Activated naive CD4-positive, alpha-beta T cell treated with Interleukin-2 at 50 U/mL for 16 hours (primary cell): Measurements from ENCODE around the gene CD200R1.

Experiments
- DNase-seq: peaks from one replicate; pipeline ENCODE4 v3.0.0-alpha.2; 2020

CD200R1 gene, protein sequence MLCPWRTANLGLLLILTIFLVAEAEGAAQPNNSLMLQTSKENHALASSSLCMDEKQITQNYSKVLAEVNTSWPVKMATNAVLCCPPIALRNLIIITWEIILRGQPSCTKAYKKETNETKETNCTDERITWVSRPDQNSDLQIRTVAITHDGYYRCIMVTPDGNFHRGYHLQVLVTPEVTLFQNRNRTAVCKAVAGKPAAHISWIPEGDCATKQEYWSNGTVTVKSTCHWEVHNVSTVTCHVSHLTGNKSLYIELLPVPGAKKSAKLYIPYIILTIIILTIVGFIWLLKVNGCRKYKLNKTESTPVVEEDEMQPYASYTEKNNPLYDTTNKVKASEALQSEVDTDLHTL

DNA sequence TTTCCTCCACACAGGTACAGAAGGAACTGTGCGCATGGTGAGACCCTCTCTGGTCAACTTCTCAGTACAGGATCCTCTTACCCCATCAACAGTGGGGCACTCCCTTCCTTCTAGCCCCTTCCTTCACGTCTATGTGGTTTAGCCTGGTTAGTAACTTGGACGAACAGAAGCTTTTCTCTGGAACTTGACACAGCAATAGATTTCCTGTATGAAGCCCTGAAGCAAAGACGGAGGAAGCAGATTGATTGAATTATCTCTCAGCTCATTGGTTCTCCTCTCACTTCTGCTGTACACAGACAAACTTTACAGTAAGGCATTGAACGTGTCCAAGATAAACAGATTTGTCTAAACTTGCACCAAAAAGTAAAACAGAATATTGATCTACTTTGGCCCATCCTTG lies at the start of gene CD200R1:
Gene CD200R1, minus strand, starts transcription at position 210 of the 400 bp plus-strand sequence. CDS start 246 bp downstream, outside the sequence.
- peak; percentile 12 for DNase-seq

DNA sequence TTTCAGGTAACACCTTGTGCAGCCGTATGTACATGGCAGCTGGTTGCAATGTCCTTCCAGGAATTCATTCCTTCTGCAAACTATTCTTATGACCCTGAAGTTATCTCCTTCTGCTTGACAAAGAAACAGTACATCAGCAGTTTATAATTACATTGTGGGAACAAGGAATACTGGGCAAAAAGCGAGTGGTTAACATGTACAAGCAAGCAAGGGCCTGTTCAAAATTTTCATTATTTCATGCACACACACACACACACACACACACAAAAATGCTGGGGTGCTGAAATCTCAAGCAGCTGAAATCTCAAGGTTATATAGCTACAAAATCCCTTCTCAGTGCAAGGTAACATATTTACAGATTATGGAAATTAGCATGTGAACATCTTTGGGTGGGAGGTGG lies 46.6 kb upstream of the CD200R1 start:
- DNase-seq = no peak

DNA sequence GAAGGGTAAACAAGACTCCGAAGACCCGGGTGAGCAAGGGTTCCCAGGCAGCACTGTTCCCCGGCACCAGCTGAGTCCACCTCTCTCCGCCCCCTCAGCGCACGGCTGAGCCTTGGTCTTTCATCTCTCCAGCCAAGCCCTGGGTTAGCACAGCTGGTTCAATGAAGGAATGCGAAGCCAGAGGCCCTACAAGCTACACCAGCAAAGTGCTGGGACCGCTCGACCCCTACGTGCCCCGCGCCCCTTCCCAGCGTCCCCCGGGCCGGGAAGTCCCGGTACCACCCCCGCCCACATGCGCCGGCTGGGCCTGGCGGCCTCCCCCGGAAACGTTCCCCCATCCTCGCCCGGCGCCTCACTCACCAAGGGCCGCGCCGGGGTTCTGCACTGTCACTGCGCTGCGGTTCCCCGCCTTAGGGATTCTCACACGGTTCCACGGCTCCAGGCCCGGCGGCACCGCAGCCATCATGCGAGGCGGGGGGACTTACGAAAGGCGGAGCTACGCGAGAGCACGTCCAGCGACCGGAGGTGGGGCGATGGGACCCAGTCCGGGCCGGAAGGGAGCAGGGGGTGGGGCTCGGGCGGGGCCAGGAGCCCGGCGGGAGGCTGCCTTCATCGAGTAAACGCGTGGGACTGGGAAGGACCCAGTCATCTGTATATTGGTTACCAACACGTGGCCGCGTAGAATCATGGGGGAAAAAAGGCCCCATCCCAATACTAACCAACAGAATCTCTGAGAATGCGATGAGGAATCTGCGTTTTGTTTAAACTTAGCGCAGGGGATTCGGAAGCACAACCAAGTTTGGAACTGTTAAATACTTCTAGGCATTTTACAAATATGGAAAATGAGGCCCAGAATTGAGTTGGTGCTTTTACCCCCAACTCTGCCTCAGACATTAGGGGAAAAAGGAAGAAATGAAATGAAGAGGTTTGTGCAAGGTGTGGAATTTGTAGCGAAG lies 44.6 kb upstream of the CD200R1 start:
- peak; percentile 89 for DNase-seq

DNA sequence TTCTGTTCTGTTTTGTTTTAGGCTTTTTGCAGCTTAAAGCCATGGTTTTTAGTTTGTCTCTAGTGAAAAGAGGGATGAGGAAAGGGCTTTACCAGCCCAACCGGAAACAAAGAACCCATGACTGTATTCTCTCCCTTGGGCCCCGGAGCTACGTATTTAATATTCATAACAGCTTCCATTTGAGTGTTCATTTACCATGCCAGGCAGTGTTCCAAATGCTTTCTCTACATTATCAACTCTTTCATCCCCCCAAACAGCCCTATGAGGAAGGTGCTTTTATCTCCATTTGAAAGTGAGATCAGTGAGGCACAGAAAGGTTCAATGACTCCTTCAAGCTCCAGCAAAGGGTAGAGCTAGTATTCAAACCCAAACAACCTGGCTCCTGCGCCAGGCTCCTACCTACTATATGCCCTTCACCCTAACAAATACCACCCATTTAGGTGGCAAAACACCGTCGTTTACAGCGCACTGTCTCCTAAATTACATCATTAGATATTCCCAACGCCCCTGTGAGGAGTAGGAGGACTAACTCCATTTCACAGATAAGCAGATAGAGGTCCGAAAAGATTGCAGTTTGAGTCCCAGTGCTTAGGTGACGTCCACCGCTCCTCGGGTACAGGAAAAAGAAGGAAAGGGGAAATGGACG lies 43.8 kb upstream of the CD200R1 start:
- DNase-seq = peak; percentile 7

DNA sequence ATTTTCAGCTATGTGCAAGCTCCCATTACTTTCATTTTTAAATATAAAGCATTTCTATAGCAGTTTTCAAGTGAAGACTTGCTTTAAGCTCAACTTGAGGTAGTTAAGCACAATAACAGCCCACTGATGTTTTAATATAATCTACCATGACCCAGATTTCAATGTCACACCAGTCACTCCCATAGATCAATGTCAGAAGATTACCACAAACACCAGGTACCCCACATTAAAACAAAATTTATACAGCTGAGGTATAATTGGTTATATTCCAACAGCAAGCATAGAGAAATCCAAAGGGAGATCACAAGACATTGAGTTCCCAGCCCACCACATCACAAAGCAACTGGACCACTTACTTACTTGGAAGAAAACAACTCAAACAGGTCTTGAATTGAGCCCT lies 38.7 kb upstream of the CD200R1 start:
- no peak for DNase-seq

DNA sequence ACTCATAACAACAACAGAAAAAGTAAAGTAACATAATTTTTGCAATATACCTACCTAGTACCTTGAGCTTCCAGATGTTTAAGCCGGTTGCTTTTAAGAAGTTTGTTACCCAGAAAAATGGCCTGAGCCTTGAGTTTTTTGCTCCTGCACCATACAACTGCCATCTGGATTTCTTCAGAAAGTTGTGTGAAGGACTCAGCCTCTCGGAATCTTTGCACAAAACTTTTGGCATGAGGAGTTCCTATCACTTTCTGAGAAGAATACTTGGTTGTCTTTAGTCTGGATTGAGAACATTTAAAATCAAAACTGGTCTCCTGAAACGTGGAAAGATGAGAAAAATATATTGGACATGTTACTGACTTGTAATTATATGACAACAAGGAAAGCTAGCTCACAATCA lies 33.2 kb upstream of the CD200R1 start:
- DNase-seq = no peak

DNA sequence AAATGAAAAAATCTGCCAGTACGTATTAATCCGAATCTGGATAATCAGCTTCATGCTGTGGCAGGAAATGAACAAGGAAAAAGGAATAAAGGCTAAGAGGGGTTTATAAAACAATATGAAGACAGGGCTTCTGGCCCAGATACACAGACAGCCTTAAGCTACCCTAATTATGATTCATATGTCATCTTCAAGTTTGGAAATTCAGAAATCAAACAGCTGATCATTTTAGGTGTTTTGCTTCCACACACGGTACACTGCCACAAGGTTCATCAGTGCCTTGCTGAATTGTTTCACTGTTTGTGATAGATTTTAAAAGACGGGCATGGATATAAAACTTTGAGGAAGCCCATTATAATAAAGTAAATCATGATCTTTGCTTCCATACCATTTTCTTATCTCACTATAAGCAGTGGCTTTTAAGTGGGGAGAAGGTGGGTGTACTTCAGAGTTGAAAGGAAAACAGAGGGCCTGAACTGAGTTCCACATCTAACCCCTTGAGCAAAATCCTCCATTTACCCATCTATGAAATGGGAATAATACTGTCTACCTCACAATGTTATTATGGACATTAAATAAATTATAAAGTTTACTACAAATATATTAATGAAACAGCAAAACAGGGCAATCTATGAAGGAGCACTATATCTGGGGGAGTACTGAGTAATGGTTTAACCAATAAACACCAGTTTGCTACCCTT lies 31.6 kb upstream of the CD200R1 start:
- no peak for DNase-seq

DNA sequence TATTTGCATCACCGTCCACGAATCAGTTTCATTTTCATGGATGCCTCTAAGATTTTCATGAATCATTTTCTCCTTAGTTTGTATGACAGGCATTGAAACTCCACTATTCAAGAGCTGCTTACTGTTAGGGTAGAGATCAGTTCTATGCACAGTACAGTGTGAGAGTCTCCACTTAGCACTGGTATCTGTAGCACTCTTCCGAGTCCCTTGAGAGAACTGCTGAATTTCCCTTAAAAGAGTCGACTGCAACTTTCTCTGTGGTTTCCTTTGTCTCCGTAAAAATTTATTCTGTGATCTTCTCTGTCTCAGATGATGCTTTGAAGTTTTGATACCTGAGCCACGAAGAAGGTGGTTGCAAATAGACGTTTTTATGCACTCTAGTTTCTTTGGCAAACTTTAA lies 30.7 kb upstream of the CD200R1 start:
- no peak for DNase-seq

DNA sequence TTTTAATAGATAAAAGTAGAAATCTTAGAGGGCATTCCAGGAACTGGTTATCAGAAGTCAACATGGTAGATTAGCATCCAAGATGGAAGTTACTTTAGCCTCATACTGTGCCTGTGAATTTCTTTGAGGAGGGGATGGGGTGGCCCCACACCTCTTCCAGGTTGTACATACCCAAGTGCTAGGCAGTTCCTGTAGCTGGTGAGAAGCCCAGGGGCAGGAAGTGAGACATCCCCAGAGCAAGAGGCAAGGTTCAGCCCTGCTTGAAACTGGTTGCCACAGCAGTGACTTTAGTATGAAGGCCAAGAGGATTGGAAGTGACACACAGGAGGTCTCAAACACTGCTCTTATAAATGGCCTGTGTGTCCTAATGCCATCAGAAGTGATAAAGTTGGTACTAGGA lies 27.8 kb upstream of the CD200R1 start:
- peak; percentile 33 for DNase-seq

DNA sequence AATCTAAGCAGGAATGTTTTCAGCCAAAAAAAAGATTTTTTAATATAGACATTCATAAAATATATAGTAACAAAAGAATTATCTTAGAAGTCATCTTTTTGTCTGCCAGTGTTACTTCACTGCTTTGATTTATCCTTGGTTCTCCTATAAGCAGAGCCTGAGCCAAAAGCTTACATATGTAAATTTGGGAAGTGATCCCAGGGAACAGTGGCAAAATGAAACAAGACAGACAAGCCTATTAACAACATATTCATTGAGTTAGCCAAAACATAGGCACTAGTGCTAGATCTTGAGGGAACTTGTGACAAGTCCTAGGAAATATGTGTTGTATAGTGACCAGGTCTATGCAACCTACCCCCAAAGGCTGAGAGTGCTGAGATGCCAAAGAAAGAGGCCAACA lies 27.1 kb upstream of the CD200R1 start:
- DNase-seq = no peak

DNA sequence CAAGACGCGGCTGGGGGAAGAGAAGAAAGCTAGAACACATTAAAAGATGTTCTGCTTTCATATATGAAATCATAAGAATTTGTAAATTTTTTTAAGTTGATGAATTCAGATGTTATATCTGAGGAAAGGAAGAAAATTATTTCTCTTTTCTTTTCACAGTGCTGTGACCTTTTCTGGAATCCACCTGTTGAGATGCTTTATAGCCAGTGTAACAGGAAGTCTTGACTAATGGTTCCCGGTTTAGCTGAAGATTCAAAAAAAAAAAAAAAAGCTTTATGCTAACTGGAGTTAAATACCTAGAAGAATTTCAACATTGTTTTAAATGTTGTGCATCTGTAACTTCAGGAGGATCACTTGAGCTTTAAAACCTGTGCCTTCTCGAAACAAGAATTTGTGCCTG lies 25.8 kb upstream of the CD200R1 start:
- no peak for DNase-seq

DNA sequence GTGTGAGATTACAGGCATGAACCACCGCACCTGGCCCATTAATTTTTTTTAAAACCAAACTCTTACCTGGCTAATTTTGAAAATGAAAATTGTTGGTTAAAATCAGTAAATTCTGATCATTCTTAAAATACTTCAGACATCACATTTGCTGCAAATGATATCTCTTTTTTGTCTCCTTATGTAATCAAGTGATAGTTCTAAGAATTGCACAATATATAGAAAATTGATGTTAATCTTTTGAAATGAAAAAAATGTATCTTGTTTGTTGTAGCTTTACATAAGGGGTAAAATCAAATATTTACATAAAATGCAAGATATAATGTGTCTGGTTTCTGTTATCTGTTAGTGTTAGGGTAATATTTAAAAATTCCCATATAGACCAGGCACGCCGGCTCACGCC lies 20.9 kb upstream of the CD200R1 start:
- no peak for DNase-seq

DNA sequence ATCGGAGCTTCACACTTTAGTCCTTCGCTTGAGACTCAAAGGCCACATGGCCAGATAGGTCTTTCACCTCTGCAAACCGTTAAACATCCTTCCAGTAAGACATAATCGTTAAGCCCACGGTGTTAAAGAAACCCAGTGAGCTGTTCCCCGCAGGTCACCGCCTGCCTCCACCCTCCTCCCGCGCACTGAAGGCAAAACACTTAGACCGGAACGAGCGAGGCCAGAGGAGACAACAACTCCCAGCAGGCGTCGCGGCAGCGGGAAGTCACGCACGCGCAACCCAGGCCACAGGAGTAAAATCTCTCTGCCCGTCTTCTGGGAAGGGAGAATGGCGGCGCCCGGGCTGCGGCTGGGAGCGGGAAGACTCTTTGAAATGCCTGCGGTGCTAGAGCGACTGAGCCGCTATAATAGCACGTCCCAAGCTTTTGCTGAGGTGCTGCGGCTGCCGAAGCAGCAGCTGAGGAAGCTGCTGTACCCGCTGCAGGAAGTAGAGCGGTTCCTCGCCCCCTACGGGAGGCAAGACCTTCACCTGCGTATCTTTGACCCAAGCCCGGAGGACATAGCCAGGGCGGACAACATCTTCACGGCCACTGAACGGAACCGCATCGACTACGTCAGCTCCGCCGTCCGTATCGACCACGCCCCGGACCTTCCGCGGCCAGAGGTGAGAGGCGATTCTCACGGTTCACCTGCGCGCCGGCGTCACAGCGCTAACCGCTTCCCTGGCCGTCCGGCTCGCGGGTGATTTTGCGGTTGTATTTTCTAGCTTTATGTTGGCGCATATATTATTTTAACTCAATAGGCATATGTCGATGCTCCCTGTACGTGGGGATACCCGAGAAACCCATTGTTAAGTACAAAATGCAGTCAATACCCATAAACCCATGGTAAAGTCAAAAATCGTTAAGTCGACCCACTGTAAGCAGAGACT lies 16.0 kb upstream of the CD200R1 start, which contains the start of gene GTPBP8:
Gene GTPBP8, plus strand, starts transcription at position 313 of the 931 bp plus-strand sequence. Its CDS starts 16 bp downstream, at position 329.
- peak; percentile 89 for DNase-seq

DNA sequence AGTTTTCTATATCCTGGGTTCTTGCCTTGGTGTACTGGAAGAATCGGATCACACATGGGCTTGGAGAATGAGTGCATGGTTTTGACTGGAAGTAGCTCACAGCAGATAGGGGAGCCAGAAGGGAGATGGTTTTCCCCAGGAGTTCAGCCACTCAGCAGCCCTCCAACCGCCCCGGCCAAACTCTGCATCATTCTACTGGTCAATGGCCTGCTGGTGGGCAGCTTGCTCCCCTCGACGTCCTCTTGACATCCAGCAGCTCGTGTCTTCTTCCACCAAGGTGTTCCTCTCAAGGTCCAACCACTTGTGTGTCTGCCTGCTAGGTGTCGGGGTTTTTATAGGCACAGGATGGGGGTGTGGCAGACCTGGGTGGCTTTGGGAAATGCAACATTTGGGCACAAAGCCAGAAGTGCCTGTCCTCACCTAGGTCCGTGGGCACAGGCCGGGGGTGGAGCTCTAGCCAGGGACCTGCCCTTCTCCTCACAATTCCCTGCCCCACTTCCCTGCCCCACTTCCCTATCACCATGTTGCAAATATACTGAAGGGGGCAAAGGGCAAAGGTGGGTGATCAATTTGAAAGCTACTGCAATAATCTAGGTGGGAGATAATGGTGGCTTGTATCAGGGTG lies 12.9 kb upstream of the CD200R1 start:
- no peak for DNase-seq

DNA sequence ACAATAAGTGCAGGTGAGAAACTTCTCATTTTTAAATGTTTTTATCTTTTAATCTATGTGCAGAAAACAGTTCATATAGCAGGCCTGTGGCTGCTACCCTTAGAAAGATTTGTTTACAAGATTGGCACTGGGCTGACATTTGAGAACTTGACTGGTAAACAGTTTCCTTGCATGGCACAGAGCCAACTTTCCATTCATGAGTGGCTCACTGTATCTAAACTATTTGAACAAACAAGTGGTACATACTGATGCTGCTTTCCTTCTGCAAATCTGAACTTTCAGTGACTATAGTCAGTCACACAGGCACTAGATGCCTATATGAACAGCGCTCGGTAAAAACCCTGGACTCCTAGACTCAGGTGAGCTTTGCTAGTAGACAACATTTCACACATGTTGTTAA lies 9.6 kb upstream of the CD200R1 start:
- peak; percentile 27 for DNase-seq

DNA sequence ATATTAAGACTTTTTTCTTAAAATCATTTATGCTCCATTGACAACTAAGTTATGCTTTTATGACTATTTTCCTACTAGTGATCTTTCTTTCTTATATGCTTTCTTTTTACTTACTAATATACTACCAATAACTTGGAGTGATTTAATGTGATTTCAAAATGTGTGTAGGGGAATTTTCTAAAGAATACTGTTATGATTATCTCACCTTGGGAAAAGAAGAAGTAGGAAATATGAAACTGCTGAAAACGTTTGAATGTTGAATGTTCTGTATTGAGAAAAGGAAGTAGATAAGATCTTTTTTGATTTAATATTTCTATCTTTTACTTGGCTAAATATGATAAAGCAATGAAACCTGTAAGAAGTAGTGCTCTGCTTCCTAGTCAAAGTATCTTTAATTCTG lies 7.8 kb upstream of the CD200R1 start:
- no peak for DNase-seq

DNA sequence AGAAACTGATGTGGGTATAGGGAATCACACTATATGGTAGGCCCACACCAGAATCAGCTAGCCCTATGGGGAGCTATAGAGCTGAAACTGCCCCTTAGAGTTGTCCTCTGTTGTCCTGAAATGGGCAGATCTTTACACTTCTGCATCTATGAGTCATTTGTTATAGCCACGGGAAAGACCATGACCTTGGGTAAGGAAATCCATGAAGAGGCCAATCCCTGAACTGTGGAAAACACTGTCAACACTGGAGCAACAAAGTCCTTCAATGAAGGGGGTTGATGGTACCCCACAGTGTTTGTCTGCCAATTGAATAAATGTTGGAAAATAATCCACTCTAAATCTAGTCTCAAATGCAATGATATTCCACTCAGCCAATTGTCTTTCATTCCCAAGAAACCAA lies 5.2 kb upstream of the CD200R1 start:
- DNase-seq = no peak

DNA sequence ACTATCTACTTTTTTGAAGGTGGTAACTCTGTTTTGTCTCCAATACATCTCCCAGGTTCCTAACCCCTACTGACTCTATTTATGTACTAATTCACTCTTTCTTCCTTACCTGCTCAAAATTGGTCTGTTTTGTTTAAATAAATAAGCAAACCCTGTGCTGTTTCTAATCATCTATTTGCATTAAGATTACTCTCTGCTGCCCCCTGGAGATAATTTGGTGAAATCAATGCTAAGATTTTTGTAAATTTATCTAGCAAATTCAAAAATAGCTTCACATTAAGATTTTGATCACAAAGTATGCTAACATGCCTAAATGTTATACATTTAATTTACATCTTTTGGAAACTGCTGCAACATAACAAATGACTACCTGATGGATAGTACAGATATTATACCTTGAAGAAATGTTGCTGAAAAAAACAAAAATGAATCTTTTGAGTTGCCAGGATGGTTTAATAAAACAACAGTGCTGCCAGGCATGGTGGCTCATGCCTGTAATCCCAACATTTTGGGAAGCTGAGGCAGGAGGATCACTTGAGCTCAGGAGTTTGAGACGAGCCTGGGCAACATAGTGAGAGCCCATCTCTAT lies 4.4 kb upstream of the CD200R1 start:
- DNase-seq = no peak

DNA sequence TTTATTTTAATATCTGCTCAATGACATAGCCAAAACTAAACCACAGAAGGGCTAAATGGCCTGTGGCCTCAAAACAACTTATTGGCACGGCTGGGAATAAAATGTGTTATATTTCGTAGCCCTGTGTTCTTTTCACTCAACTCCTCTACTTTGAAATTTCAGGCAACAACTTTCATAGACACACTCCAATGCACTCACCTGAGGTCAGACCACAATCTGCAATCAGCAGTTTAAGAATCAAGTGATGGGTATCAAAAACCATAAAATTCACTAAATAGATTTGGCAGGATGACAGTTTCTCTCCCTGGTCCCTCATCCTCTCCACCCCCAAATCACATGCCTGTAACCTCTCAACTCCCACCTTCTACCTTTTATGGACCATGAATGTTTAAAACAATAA lies 2.0 kb upstream of the CD200R1 start:
- no peak for DNase-seq

DNA sequence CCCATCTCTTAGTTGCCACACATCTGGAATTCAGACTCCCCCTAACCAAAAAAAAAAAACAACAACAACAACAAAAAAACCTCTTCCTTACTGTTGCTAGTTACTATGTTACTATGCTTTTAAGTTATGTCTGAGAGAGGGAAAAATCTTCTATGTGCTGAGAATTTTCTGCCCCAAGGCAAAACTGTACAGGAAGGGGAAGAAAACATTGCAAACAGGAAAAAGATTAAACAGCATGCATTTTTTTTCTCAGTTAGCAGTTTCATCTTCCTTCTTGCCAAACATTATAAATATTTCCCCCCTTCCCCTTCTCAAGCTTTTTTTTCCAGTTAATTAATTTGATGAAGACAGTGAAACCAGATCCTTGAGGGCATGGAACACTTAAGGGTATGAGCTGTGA lies 1.1 kb upstream of the CD200R1 start:
- DNase-seq = no peak

DNA sequence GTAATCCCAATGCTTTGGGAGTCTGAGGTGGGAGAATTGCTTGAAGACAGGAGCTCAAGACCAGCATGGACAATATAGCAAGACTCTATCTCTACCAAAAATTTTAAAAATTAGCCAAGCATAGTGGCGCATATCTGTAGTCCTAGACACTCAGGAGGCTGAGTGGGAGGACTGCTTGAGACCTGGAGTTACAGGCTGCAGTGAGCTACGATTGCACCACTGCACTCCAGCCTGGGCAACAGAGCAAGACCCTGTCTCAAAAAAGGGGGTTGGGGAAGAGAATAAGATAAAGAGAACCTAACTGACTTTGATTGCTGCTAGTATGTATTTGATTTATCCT lies 755 bp downstream of the CD200R1 start:
- no peak for DNase-seq
